Stimulated activated CD4-positive, alpha-beta T cell treated with anti-CD3 and anti-CD28 coated beads, Interleukin-1b, Interleukin-23, amount 100 ng/mL, for 48 hours (primary cell): Measurements from ENCODE around the gene ASB5.
"Not testable (repeated sequence)": the region's sequence is repeated elsewhere in the genome, so short reads cannot be mapped to it uniquely, and the experiment has no call there.

ENCODE experiments used
- DNase-seq: peaks from one replicate; pipeline ENCODE4 v3.0.0-alpha.2; 2020

The ASB5 gene

GRCh38 chr4:176212351-176212750 is 56.7 kb downstream of the ASB5 start:
- DNase-seq, result not testable (repeated sequence)

GRCh38 chr4:176210579-176211296 is 58.3 kb downstream of the ASB5 start:
- no peak for DNase-seq

DNA sequence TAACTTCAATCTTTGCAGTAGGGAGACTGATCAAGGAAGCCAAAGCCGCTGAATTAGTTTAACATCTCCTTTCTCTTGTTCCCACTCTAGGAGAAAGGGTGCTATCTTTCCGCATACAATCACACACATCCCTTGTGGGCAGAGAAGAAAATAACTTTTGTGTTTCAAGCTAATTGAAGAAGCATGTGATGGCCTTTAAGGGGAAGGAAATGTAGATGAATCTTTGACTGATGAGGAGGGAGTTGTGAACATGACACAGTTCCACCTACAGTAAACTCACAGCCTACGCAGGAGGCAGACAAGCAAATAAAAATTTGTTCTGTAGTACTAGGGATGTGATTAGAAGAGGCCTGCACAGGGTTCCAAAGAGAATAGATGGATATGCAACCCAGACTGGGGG is 58.9 kb downstream of the ASB5 start:
- no peak for DNase-seq

GRCh38 chr4:176209535-176209934 is 59.5 kb downstream of the ASB5 start:
- no peak for DNase-seq

- no peak for DNase-seq
Measured at GRCh38 chr4:176207839-176208238, 61.2 kb downstream of the ASB5 start.

- no peak for DNase-seq
Measured at GRCh38 chr4:176205299-176205698, 63.7 kb downstream of the ASB5 start.

GRCh38 chr4:176198316-176198903 is 70.6 kb downstream of the ASB5 start:
- DNase-seq, result no peak

GRCh38 chr4:176195184-176195978 is 73.6 kb downstream of the ASB5 start, which contains the start of gene SPATA4:
Gene SPATA4, minus strand, starts transcription at chr4:176195585. Its CDS starts 23 bp downstream, at chr4:176195562.
- peak; percentile 95 for DNase-seq

DNA sequence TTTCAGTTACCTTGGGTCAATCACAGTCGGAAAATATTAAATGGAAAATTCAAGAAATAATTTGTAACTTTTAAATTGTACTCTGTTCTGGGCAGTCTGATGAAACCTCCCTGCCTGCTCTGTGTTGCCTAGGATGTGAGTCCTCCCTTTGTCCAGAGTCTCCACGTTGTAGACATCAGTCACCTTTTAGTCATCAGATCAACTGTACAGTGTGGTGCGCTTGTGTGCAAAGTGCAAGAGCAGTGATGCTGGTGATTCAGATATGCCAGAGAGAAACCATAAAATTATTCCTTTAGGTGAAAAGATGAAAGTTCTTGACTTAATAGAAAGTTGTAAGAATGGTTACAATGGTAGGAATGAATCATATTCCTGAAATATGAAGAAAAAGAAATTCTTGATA is 75.1 kb downstream of the ASB5 start:
- DNase-seq, result peak; percentile 66

DNA sequence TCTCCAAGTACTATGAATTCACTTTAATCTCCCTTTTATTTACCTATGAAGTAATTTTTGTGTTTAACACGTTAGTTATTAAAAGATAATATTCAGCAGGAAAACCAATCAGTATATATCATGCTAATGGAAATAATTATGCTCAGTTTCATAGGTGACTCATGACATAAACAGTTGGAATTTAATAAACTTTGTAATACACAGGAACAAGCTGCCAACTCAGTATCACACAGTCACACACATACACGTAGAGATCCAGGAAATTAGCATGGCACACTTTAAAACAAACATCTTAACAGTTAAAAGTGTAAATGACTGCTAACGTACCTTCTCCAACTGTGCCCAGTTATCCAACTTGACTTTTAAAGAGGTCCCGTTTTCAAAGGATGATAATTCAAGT is 75.9 kb downstream of the ASB5 start:
- DNase-seq, result no peak

- DNase-seq, result no peak
Measured at GRCh38 chr4:176191974-176192373, 77.0 kb downstream of the ASB5 start.

DNA sequence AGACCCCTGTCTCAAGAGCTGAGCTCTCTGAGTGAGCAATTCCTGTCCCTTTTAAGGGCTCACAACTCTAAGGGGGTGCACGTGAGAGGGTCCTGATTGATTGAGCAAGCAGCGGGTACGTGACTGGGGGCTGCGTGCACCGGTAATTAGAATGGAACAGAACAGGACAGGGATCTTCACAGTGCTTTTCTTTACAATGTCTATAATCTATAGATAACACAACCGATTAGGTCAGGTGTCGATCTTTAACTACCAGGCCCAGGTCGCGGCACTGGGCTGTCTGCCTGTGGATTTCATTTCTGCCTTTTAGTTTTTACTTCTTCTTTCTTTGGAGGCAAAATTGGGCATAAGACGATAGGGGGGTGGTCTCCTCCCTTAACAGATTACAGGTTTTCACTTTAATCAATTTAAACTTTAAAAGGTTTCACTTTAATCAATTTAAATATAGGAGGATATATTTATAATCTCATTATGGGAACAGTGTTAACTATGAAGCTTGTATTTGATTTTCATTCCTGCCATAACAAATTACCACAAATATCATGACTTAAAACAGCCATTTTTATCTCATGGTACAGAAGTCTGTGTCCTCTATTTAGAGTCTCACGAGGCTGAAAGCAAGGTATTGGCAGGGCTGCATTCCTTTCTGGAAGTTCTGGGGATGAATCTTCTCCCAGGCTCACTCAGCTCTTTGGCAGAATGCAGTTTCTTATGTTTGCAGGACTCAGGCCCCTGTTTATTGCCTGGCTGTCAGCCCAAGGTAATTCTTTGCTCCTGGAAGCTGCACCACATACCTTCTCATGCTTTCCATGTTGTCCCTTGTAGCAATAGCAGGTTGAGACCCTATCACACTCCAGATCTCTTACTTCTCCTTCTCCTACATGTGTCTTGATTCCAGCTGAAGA is 78.9 kb downstream of the ASB5 start:
- DNase-seq, result no peak

- DNase-seq, result no peak
Measured at GRCh38 chr4:176188654-176189053, 80.4 kb downstream of the ASB5 start.

GRCh38 chr4:176187624-176188023 is 81.4 kb downstream of the ASB5 start:
- no peak for DNase-seq

DNA sequence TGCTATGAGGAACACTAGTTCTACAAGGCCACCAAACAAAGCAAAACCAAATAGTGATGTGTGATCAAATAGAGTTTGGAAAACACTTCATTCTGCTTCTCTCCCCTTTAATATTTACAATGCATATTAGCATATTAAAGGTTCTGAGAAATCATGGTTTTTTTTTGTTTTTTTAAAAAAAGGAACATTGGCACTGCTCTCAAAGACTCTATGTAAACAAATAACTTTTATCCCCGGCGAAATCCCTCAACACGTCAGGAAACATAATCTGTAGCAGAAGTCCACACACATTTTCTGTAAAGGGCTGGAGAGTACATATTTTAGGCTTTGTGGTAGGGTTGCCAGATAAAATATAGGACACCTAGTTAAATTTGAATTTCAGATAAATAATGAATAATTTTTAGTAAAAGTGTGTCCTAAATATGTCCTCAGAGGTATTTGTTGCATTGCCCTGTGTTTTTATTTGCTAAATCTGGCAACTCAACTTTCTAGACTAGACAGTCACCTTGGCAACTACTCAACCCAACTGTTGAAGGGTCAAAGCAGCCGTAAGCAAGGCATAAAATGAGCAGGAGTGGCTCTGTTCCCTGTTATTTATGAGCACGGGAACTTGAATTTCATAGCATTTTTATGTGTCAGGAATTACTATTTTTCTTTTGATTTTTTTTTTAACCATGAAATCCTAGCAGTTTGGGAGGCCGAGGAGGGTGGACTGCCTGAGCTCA is 82.2 kb downstream of the ASB5 start:
- no peak for DNase-seq

- DNase-seq, result no peak
Measured at GRCh38 chr4:176186067-176186466, 83.0 kb downstream of the ASB5 start.

GRCh38 chr4:176185051-176185450 is 84.0 kb downstream of the ASB5 start:
- no peak for DNase-seq
